ENCODE data around the gene ERBB4.

GRCh38 chr2:212556296-212556695 lies 17.7 kb upstream of the ERBB4 start:
- no peak for TF ChIP-seq CTCF (IDR thresholded peaks at IDR 0.05)
- no peak for TF ChIP-seq POLR2A (IDR thresholded peaks at IDR 0.05)

All from prostate gland (tissue), 2 donors.